ENCODE results near the gene CASTOR1.
A peak's percentile ranks its signal among the peaks of the same experiment; 100 is the strongest.

Gene CASTOR1

DNA sequence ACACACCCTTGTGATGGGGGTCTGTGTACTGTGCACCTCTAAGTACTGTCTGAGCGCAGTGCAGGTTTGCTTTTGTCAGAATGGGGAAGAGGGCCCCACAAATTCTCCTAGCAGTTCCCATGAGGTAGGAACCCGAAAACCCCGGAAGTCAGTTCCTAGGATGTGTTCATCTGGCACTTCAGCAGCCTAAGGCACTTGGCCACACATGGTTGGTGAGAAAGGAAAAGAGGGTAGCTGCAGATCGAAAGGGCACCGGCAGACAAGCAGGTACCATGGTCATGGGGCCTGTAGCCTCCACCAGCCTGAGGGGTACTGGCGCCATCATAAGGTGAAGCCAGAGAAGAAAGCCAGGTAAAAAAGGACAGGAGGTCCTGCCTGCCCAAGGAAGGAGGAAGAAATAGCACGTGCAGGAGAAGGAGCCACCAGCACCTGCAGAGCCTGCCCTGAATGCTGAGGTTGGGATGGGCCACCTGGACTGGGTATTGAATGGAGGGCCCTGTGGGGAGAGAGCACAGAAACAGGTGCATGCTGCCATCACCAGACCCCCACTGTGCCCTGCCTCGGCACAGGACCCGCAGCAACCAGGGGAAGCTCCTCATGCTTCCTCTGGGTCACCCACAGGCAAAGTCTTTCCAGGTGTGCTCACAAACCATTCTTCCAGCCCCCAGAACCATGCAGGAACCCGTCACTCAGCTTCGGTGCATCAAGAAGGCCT is 8.1 kb upstream of the CASTOR1 start:
- peak overlapping the region; percentile 85 for H3K27ac ChIP-seq
- TF ChIP-seq ZFX (IDR thresholded peaks at IDR 0.05), result no peak
- TF ChIP-seq, protein P1, sequence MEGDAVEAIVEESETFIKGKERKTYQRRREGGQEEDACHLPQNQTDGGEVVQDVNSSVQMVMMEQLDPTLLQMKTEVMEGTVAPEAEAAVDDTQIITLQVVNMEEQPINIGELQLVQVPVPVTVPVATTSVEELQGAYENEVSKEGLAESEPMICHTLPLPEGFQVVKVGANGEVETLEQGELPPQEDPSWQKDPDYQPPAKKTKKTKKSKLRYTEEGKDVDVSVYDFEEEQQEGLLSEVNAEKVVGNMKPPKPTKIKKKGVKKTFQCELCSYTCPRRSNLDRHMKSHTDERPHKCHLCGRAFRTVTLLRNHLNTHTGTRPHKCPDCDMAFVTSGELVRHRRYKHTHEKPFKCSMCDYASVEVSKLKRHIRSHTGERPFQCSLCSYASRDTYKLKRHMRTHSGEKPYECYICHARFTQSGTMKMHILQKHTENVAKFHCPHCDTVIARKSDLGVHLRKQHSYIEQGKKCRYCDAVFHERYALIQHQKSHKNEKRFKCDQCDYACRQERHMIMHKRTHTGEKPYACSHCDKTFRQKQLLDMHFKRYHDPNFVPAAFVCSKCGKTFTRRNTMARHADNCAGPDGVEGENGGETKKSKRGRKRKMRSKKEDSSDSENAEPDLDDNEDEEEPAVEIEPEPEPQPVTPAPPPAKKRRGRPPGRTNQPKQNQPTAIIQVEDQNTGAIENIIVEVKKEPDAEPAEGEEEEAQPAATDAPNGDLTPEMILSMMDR (conservative IDR thresholded peaks at IDR 0.05), result no peak

DNA sequence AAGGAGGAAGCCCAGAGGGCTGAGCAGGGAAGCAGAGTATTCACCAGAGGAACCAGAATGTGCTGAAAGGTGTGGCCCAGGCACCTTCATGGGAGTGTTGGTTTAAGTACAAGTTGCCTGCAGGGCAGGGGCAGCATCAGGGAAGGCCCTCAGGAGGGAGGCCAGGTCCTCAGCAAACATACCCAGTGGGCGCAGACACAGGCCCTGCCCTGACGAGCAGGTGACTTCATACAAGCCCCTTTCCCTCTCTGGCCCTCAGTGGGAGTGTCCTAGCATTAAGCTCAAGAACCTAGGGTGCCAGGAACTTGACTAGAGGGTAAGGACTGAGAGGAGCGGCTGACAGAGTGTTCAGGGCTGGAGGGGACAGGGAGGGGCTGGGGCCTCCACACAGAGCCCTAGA is 7.5 kb upstream of the CASTOR1 start:
- TF ChIP-seq ZFX (IDR thresholded peaks at IDR 0.05), result no peak
- TF ChIP-seq, protein P1 (conservative IDR thresholded peaks at IDR 0.05), result no peak

DNA sequence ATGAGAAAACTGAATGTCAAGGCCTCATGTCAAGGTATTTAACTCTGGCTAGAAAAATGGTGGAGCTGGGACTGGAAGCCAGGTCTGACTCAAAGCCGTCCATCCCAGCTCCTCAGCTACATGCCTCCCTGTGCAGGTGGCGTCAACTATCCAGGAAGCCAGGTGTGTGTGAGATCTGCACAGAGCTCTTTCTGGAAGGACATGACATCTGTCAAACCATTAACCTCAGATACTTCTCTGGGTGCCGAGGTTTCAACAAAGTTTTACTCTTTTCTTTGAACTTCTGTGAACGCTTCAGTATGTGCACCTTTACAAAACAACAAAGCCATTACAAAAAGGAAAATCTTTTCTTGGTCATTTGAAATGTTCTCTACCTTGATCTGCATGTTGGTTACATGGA is 7.0 kb upstream of the CASTOR1 start:
- H3K27ac ChIP-seq, result no peak overlapping the region
- TF ChIP-seq, protein P1 (conservative IDR thresholded peaks at IDR 0.05), result no peak
- TF ChIP-seq ZFX (IDR thresholded peaks at IDR 0.05), result no peak

More for the DNA sequence above, 7.5 kb upstream of the CASTOR1 start:
- peak overlapping the region; percentile 85 for H3K27ac ChIP-seq

DNA sequence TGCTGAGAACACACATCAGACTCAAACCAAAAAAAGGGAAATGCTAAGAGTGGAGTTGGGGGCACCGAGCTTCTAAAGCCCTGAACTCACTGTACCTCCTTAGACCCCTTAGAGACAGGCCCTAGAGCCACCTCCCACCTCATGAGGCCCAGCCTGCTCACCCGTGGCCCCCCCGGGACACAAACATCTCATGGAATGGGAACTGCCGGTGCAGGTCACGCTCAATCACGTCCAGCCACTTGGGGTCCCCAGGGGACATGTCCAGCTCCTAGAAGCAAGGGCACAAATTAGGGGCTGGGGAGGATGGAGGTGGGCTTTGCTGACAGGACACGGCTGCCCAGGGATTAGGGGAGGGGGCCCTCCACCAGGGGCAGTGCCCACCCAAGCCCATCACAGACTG is 6.3 kb upstream of the CASTOR1 start:
- TF ChIP-seq ZFX (IDR thresholded peaks at IDR 0.05), result no peak
- TF ChIP-seq, protein P1 (conservative IDR thresholded peaks at IDR 0.05), result no peak
- H3K27ac ChIP-seq, result no peak overlapping the region

DNA sequence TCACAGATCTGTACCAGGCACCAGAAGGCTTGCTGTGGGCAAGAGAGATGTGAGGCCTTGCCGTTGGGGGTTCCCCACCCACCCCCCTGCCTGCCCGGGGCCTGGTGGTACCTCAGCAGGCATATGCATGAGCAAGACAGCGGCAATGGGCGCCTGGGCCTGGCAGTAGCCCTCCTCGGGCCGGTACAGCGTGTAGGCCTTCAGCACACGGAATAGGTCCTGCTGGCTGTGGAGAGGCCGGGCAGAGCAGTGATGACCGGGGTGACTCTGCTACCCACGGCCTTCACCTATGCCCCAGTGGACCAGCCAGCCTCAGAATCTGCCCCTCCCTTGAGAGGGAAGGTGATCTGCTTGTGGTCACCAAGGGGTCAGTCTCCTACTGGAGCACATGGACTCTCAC is 5.5 kb upstream of the CASTOR1 start:
- no peak overlapping the region for H3K27ac ChIP-seq
- TF ChIP-seq ZFX (IDR thresholded peaks at IDR 0.05), result no peak
- TF ChIP-seq, protein P1 (conservative IDR thresholded peaks at IDR 0.05), result no peak

DNA sequence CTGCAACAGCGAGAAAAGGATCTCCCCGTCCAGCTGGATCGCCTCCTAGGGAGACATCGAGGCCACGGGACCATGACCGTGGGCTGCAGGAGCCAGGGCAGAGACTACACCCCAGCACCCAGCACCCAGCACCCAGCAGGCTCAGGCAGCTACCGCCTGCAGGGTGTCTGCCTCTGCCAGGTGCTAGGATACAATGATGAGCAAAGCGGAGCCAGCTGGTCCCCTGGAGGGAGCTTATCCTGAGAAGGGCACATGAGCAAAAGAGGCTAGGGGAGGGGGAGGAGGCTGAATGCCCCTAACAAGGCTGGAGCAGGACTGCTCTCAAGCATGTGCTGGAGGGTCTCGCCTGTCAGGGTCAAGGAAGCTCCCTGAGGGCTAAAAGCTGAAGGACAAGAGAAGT is 4.8 kb upstream of the CASTOR1 start:
- no peak overlapping the region for H3K27ac ChIP-seq
- no peak for TF ChIP-seq ZFX (IDR thresholded peaks at IDR 0.05)
- TF ChIP-seq, protein P1 (conservative IDR thresholded peaks at IDR 0.05), result no peak

DNA sequence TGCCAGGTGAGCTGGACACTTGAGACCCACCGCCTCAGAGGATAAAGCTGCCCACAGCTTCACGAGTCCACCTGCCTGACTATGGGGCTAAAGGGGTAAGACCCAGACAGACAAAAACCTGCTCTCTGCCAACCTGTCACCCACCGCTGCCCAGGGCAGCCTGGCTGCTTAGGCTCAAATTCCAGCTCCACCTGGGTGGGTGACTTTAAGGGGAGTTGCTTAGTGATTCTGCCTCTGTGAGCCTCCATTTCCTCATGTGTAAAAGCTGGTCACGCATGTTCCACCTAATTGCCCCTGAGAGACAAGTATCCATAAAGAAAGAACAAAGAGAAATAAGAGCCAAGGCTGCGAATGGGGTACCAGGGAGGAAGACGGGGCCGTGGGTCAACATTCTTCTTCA is 3.7 kb upstream of the CASTOR1 start:
- no peak overlapping the region for H3K27ac ChIP-seq
- TF ChIP-seq, protein P1 (conservative IDR thresholded peaks at IDR 0.05), result no peak
- no peak for TF ChIP-seq ZFX (IDR thresholded peaks at IDR 0.05)
